Measurements from ENCODE around the gene CUX1.

CUX1 gene

DNA sequence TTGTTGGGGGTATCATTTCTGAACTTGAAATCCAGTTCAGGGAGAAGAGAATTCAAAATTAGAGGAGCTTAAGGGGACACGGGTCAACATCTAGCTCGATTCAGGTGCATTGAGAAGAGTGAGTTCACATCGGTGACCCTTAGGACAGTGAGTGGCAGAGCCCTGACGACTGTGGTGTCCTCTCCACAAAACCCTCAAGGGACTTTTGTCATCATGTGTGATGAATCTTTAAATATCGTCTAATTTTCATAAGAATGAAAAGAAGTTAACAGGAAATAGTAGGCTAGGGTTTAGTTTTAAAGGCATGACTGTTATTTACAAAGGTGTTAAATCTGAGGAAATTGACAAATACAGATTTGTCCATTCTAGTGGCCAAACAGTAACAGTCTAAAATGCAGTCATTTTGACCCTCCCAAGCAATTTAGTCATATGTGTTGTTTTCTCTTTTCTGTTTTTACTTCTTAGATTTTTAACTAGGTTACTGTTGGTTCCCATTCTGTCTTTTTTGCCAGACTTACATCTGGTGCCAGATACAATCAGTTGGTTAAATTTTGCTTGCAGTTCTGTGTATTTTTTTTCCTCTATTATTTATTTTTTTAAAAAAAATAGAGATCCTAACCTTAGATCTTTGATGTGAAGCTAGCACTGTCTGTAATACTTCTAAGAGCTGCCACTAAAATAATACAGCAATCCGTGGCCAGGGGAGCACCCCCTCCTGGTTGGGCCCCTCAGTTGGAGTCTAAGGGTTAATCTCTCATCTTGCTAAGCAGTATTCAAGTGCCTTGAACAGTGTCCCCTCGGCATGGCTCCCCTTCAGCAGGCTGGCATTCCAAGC, 434.3 kb downstream of the CUX1 start:
- DNase-seq (ENCODE audit: low spot score) = no peak

DNA sequence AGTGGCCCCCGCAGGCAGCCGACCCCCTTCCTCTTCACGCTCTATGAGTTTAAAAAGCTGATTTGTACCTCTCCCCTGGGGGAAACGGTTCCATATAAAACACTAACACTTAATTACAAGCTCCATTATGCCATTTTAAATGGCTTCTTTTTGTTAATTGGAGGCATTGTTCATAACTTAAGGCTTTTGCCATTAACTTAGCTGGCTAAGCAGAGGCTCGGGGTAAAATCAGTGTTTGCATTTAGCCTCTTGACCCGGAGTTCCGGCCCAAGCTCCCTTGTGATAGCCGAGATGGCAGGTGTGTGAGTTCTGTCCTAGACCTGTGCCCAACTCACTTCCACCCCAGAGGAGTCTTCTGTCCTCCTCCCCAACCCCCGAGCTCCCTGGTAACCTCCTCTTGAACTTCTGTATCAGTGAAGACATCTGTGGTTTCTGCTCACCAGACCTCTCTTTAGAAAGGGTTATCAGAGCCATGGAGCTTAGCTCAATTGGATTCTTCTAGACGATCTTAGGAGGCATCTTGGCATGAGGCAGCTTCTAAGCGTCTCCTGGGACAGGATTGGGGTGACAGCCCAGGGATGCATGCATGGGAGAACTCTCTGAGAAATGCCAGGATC, 435.0 kb downstream of the CUX1 start:
- DNase-seq (ENCODE audit: low spot score) = no peak

DNA sequence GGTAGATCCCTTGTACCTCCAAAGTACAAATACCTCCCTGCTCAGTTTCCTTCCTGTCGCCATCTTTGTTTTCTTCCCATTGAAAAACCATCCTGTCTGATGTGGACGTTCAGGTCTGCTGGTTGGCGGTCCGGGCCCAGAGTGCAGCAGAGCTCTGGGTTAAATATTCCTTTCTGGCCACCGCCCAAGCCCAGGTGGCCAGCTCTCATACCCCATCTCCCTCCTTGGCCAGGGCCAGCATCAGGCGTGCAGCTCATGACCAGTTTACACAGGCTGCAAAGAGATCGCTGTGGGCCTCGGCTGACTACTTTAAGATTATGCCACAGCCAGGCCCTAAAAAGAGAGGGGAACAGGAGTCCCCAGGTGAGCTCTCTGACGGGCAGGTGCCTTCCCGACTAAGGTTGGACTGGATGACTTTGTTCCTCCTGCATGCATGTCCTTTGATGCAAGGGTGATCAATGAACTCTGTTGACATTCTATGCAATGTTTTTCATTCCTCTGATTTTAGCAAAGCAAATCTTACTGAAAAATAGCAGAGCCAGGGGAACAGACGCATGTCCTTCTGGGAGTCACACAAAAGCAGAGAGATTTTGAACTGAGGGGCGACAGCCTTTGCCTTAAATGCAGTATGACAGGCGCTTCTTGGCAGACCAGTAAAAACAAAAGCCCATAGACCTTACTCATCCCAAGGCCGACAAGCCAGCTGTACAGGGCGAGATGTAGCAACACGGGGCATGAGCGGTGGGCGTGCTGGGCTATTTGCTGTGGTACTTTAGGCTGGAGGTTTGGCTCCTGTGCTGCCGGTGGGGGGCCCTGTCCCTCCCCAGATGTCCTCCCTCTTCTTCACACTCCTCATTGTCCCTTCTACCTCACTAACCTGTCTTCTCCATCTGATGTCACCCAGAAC, 435.9 kb downstream of the CUX1 start:
- DNase-seq (ENCODE audit: low spot score) = no peak

GRCh38 chr7:102253973-102254370, 436.5 kb downstream of the CUX1 start:
- DNase-seq (ENCODE audit: low spot score) = no peak

- no peak for DNase-seq (ENCODE audit: low spot score)
These were observed 437.1 kb downstream of the CUX1 start for GRCh38 chr7:102254521-102254920.

- no peak for DNase-seq (ENCODE audit: low spot score)
These were observed 438.1 kb downstream of the CUX1 start for GRCh38 chr7:102255501-102255900.

GRCh38 chr7:102255916-102256315, 438.5 kb downstream of the CUX1 start:
- DNase-seq (ENCODE audit: low spot score) = no peak

DNA sequence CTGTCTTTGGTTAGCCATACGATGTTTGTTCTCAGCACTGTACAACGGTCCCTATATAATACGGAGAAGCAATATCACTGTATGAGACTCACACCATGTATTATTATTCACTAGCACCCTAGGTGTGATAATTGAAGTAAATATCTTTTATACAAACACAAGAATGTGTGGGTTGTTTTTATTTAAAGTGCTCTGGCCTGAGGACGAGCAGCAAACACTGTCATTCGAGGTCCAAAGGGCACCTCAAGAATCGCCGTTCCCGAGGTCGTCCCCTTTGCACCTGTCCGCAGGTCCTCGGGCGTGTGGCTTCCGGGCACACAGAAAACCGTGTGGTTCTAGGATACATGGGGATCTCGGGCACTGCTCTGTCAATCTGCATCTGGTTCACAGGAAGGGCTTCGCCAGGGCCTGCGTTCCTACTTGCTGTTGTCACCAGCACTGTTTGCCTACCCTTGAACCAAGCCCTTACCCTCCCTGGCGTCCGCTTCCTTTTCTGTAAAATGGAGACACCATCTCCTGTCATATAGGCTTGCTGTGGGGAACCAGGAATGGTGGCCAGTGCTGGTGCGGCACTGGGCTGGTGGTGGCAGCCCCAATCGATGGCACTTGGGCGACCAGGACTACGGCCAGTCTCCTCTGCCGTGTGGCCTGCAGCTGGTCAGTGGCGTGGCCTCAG, 440.8 kb downstream of the CUX1 start:
- DNase-seq (ENCODE audit: low spot score) = no peak

- DNase-seq (ENCODE audit: low spot score) = no peak
These were observed 441.3 kb downstream of the CUX1 start for GRCh38 chr7:102258749-102259107.

- DNase-seq (ENCODE audit: low spot score) = no peak
These were observed 443.4 kb downstream of the CUX1 start for GRCh38 chr7:102260856-102261255.

DNA sequence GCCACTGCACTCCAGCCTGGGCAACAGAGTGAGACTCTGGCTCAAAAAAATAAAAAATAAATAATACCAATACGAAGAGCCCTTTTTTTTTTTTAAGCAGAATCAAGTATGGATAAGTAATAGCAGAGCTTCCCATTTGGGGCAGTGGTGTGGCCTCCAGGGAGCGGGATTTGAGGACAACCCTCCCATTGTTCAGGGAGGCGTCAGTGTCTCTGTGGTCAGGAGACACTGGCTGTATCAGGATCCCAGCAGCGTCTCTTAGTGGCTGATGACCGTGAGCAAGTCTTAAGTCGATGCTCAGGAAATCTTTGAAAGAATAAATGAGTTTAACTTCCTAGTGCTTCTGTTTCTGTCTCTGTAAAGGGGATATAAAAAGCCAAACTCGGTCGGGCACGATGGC, 444.0 kb downstream of the CUX1 start:
- no peak for DNase-seq (ENCODE audit: low spot score)

GRCh38 chr7:102262546-102262945, 445.1 kb downstream of the CUX1 start:
- DNase-seq (ENCODE audit: low spot score) = no peak

DNA sequence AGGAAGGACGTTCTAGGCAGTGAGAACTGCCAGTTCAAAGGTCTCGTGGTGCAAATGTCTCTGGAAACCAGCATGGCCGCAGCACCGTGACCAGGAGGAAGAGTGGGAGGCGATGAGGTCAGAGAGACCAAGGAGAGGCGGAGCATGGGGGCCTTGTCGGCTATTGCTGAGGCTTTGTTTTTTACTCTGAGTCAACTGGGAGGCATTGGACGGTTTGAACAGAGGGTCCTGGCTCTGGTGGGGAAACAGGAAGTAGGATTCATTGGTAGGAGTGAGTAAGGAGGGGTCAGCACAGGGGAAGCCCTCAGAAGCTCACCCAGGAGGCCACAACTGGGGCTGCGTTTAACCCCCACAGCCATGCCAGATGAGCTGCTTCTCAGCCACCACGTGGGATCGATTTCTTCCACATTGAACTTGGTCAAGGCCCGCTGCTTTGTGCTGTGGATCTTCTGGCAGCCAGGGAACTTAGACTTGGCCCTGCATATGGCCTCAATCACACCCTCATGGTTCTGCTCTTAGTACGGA, 447.0 kb downstream of the CUX1 start:
- no peak for DNase-seq (ENCODE audit: low spot score)

DNA sequence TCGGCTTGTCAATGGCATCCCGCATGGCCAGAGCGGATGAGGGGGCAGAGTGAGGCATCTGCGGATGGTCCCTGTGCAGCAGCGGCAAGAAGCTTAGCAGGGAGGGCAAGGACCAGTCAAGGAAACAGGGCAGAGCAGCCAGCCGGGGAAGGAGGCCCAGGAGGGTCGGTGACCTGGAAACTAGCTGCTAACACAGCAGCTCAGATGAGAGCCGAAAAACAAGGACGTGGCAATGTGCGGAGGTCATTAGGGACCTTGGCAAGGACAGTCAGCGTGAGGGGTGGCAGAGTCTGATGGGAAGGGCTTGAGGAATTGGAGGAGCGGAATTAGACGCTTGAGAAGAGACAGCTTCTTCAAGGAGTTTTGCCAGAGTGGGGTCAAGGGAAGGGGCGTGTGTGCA, 449.1 kb downstream of the CUX1 start:
- no peak for DNase-seq (ENCODE audit: low spot score)

DNA sequence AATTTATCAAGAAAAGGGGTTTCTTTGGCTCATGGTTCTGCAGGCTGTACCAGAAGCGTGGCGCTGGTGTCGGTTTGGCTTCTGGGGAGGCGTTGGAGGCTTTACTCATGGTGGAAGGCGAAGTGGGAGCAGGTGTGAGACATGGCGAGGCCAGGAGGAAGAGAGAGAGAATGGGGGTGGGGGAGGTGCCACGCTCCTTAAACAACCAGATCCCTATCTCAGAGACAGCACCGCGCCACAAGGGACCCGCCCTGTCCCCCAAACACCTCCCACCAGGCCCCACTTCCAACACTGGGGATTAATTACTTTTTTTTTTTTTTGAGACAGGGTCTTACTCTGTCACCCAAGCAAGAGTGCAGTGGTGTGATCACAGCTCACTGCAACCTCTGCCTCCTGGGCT, 451.2 kb downstream of the CUX1 start:
- DNase-seq (ENCODE audit: low spot score) = no peak

GRCh38 chr7:102270178-102270887, 452.9 kb downstream of the CUX1 start:
- no peak for DNase-seq (ENCODE audit: low spot score)

- DNase-seq (ENCODE audit: low spot score) = no peak
These were observed 453.9 kb downstream of the CUX1 start for GRCh38 chr7:102271158-102271798.

DNA sequence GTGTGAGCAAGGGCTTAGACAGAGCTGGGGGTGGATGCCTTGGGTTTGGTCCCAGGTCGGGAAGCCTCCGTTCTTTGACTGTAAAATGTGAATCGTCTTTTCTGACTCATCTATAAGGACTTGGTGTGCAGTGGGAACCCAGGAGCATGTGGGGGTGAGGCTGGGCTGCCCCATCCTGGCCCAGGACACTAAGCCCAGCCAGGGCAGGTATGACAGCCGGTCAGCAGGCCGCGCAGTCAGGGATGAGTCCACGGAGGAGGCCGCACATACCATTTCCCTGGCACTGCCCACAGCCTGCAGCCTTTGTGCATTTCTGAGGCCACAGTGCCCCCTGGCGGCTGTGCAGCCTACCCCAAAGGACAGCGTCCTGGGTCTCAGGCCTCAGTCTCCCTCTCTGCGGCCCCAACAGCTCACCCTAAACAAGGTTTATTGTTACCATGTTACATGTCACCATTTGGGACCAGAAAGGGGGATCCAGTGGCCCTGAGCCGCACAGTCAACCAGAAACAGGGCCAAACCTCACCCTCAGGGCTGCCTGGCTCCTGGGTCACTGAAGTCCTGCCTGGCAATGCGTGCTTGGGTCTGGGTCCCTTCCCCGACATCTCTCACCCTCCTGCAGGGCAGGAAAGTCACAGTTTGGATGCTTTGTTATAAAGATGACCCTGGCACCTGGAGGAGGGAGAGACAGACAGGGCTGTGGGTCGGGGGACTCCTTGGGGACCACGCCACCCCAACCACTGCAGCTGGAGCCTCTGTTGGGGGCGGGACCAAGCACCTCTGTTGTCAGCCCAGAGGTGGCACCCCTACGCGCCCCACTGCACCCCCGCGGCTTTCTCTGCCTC, 454.9 kb downstream of the CUX1 start:
- peak; percentile 87 for DNase-seq (ENCODE audit: low spot score)

- DNase-seq (ENCODE audit: low spot score) = no peak
These were observed 455.7 kb downstream of the CUX1 start for GRCh38 chr7:102272917-102273748.

Data from ecto neural progenitor cell (in vitro differentiated cells).